Measurements from ENCODE around the gene PIR. TPM values are rescaled to one million over a fixed set of nuclear protein-coding genes. Genes with fewer than 3 reads are reported as not detected.

PIR gene
- total and polyA plus RNA-seq, 2 donors, result 15.0 to 27.8 TPM

- Histone ChIP-seq H3K36me3 (ENCODE audit: insufficient read depth) (no peaks in the 10 kb centered on the region), H3K4me1 (ENCODE audit: insufficient read depth) (no peaks in the 10 kb centered on the region), H3K27ac (ENCODE audit: low read depth) (no peak overlapping the region), H3K4me3 (ENCODE audit: low read depth, low read length) (no peak overlapping the region)
- DNase-seq (ENCODE audit: extremely low spot score), result no peak
- WGBS, result 78% methylated on average over 4 of the region's 4 CpGs
Observed at GRCh38 chrX:15391850-15392249, 101.3 kb downstream of the PIR start.

- WGBS, result 24% methylated on average over 2 of the region's 2 CpGs
- H3K4me3 ChIP-seq (ENCODE audit: low read depth, low read length), result no peak within 1 kb of the TSS
- no peak within 1 kb of the TSS for H3K27ac ChIP-seq (ENCODE audit: low read depth)
- no peaks in the 10 kb centered on the region for H3K36me3 ChIP-seq (ENCODE audit: insufficient read depth)
- no peaks in the 10 kb centered on the region for H3K4me1 ChIP-seq (ENCODE audit: insufficient read depth)
- DNase-seq (ENCODE audit: extremely low spot score), result no peak
Observed at GRCh38 chrX:15384304-15384703, 108.8 kb downstream of the PIR start, which contains the start of gene VEGFD. TSS of gene VEGFD (minus strand) at chrX:15384413. CDS start at chrX:15383946, 467 bp downstream.

GRCh38 chrX:15382813-15383212, 110.3 kb downstream of the PIR start:
- Histone ChIP-seq H3K36me3 (ENCODE audit: insufficient read depth) (no peaks in the 10 kb centered on the region), H3K4me3 (ENCODE audit: low read depth, low read length) (no peak overlapping the region), H3K4me1 (ENCODE audit: insufficient read depth) (no peaks in the 10 kb centered on the region), H3K27ac (ENCODE audit: low read depth) (no peak overlapping the region)
- DNase-seq (ENCODE audit: extremely low spot score), result no peak
- 88% methylated on average over 8 of the region's 8 CpGs for WGBS

GRCh38 chrX:15376956-15377355, 116.2 kb downstream of the PIR start:
- Histone ChIP-seq H3K4me3 (ENCODE audit: low read depth, low read length) (no peak overlapping the region), H3K27ac (ENCODE audit: low read depth) (no peak overlapping the region), H3K4me1 (ENCODE audit: insufficient read depth) (no peaks in the 10 kb centered on the region), H3K36me3 (ENCODE audit: insufficient read depth) (no peaks in the 10 kb centered on the region)
- no peak for DNase-seq (ENCODE audit: extremely low spot score)
- WGBS, result 87% methylated on average over 1 of the region's 1 CpG

- 64% methylated on average over 3 of the region's 3 CpGs for WGBS
- DNase-seq (ENCODE audit: extremely low spot score), result no peak
- no peaks in the 10 kb centered on the region for H3K36me3 ChIP-seq (ENCODE audit: insufficient read depth)
- H3K4me1 ChIP-seq (ENCODE audit: insufficient read depth), result no peaks in the 10 kb centered on the region
- no peak overlapping the region for H3K27ac ChIP-seq (ENCODE audit: low read depth)
- H3K4me3 ChIP-seq (ENCODE audit: low read depth, low read length), result no peak overlapping the region
Observed at GRCh38 chrX:15373976-15374375, 119.2 kb downstream of the PIR start.

GRCh38 chrX:15366506-15367352, 126.4 kb downstream of the PIR start:
- WGBS, result 71% methylated on average over 9 of the region's 9 CpGs
- DNase-seq (ENCODE audit: extremely low spot score), result no peak
- Histone ChIP-seq H3K27ac (ENCODE audit: low read depth) (no peak overlapping the region), H3K4me3 (ENCODE audit: low read depth, low read length) (no peak overlapping the region), H3K36me3 (ENCODE audit: insufficient read depth) (no peaks in the 10 kb centered on the region), H3K4me1 (ENCODE audit: insufficient read depth) (no peaks in the 10 kb centered on the region)

GRCh38 chrX:15359701-15360100, 133.4 kb downstream of the PIR start:
- Histone ChIP-seq H3K4me1 (ENCODE audit: insufficient read depth) (no peaks in the 10 kb centered on the region), H3K27ac (ENCODE audit: low read depth) (no peak overlapping the region), H3K36me3 (ENCODE audit: insufficient read depth) (no peaks in the 10 kb centered on the region), H3K4me3 (ENCODE audit: low read depth, low read length) (no peak overlapping the region)
- DNase-seq (ENCODE audit: extremely low spot score), result no peak
- 73% methylated on average over 2 of the region's 2 CpGs for WGBS

- 88% methylated on average over 2 of the region's 2 CpGs for WGBS
Observed at GRCh38 chrX:15358533-15358932, 134.6 kb downstream of the PIR start.

GRCh38 chrX:15356444-15356843, 136.7 kb downstream of the PIR start:
- DNase-seq (ENCODE audit: extremely low spot score), result no peak
- Histone ChIP-seq H3K4me3 (ENCODE audit: low read depth, low read length) (no peak overlapping the region), H3K36me3 (ENCODE audit: insufficient read depth) (no peaks in the 10 kb centered on the region), H3K4me1 (ENCODE audit: insufficient read depth) (no peaks in the 10 kb centered on the region), H3K27ac (ENCODE audit: low read depth) (no peak overlapping the region)
- WGBS, result 54% methylated on average over 1 of the region's 1 CpG

More at GRCh38 chrX:15358533-15358932, 134.6 kb downstream of the PIR start:
- no peak overlapping the region for H3K4me3 ChIP-seq (ENCODE audit: low read depth, low read length)
- DNase-seq (ENCODE audit: extremely low spot score), result no peak
- no peaks in the 10 kb centered on the region for H3K36me3 ChIP-seq (ENCODE audit: insufficient read depth)
- H3K4me1 ChIP-seq (ENCODE audit: insufficient read depth), result no peaks in the 10 kb centered on the region
- no peak overlapping the region for H3K27ac ChIP-seq (ENCODE audit: low read depth)

- Histone ChIP-seq H3K4me1 (ENCODE audit: insufficient read depth) (no peaks in the 10 kb centered on the region), H3K27ac (ENCODE audit: low read depth) (no peak overlapping the region), H3K36me3 (ENCODE audit: insufficient read depth) (no peaks in the 10 kb centered on the region), H3K4me3 (ENCODE audit: low read depth, low read length) (no peak overlapping the region)
- no peak for DNase-seq (ENCODE audit: extremely low spot score)
- 72% methylated on average over 8 of the region's 8 CpGs for WGBS
Observed at GRCh38 chrX:15350329-15350996, 142.7 kb downstream of the PIR start.

GRCh38 chrX:15349046-15349445, 144.1 kb downstream of the PIR start:
- 21% methylated on average over 2 of the region's 2 CpGs for WGBS
- peak; percentile 25 for DNase-seq (ENCODE audit: extremely low spot score)
- H3K27ac ChIP-seq (ENCODE audit: low read depth), result no peak overlapping the region
- H3K4me1 ChIP-seq (ENCODE audit: insufficient read depth), result no peaks in the 10 kb centered on the region
- H3K4me3 ChIP-seq (ENCODE audit: low read depth, low read length), result no peak overlapping the region
- H3K36me3 ChIP-seq (ENCODE audit: insufficient read depth), result no peaks in the 10 kb centered on the region

- no peaks in the 10 kb centered on the region for H3K4me1 ChIP-seq (ENCODE audit: insufficient read depth)
- H3K4me3 ChIP-seq (ENCODE audit: low read depth, low read length), result no peak overlapping the region
- WGBS, result 75% methylated on average over 3 of the region's 3 CpGs
- no peaks in the 10 kb centered on the region for H3K36me3 ChIP-seq (ENCODE audit: insufficient read depth)
- no peak for DNase-seq (ENCODE audit: extremely low spot score)
- no peak overlapping the region for H3K27ac ChIP-seq (ENCODE audit: low read depth)
Observed at GRCh38 chrX:15345976-15346375, 147.2 kb downstream of the PIR start.

GRCh38 chrX:15344106-15344505, 149.0 kb downstream of the PIR start:
- no peak for DNase-seq (ENCODE audit: extremely low spot score)
- Histone ChIP-seq H3K4me3 (ENCODE audit: low read depth, low read length) (no peak overlapping the region), H3K4me1 (ENCODE audit: insufficient read depth) (no peaks in the 10 kb centered on the region), H3K27ac (ENCODE audit: low read depth) (no peak overlapping the region), H3K36me3 (ENCODE audit: insufficient read depth) (no peaks in the 10 kb centered on the region)

GRCh38 chrX:15343075-15343476, 150.1 kb downstream of the PIR start:
- Histone ChIP-seq H3K4me3 (ENCODE audit: low read depth, low read length) (no peak overlapping the region), H3K27ac (ENCODE audit: low read depth) (no peak overlapping the region), H3K4me1 (ENCODE audit: insufficient read depth) (no peaks in the 10 kb centered on the region), H3K36me3 (ENCODE audit: insufficient read depth) (no peaks in the 10 kb centered on the region)
- WGBS, result 49% methylated on average over 5 of the region's 5 CpGs
- no peak for DNase-seq (ENCODE audit: extremely low spot score)

Measured in urinary bladder (tissue), 4 donors.